ENCODE measurements around the gene CD3D. TPM values are rescaled to one million over a fixed set of nuclear protein-coding genes. Genes with fewer than 3 reads are reported as not detected.
A peak's percentile ranks its signal among the peaks of the same experiment; 100 is the strongest.

Gene CD3D
- total RNA-seq, 2 donors from 2014 or later, result 0.55 to 4.4 TPM

- H3K4me3 ChIP-seq, result no peak overlapping the region
- no peak for DNase-seq (ENCODE audit: low spot score)
- no peak overlapping the region for H3K27ac ChIP-seq
- intact Hi-C loops (cut with DNase I), result no loop called here
- H3K4me1 ChIP-seq (replicated peaks), result no peaks in the 10 kb centered on the region
- TF ChIP-seq CTCF (IDR thresholded peaks at IDR 0.05) (no peak), POLR2A (IDR thresholded peaks at IDR 0.05) (no peak), POLR2AphosphoS5 (IDR thresholded peaks at IDR 0.05) (no peak)
- no peaks in the 10 kb centered on the region for H3K27me3 ChIP-seq (replicated peaks; ENCODE audit: insufficient read depth)
- peaks cover 9 to 31% of the 10 kb centered on the region in 2 donors for H3K36me3 ChIP-seq
- no peaks in the 10 kb centered on the region for H3K9me3 ChIP-seq
Measured at GRCh38 chr11:118375978-118376377, 33.5 kb upstream of the CD3D start.

GRCh38 chr11:118374729-118375128, 32.2 kb upstream of the CD3D start:
- TF ChIP-seq POLR2AphosphoS5 (IDR thresholded peaks at IDR 0.05) (no peak), POLR2A (IDR thresholded peaks at IDR 0.05) (no peak), CTCF (IDR thresholded peaks at IDR 0.05) (no peak)
- no peak overlapping the region for H3K4me3 ChIP-seq
- 73% methylated on average over 3 of the region's 3 CpGs for WGBS
- no peak for DNase-seq (ENCODE audit: low spot score)
- intact Hi-C loops (cut with DNase I), result no loop called here
- no peak overlapping the region for H3K27ac ChIP-seq
- no peaks in the 10 kb centered on the region for H3K9me3 ChIP-seq
- H3K27me3 ChIP-seq (replicated peaks; ENCODE audit: insufficient read depth), result no peaks in the 10 kb centered on the region
- H3K36me3 ChIP-seq, result peaks cover 9 to 31% of the 10 kb centered on the region in 2 donors
- H3K4me1 ChIP-seq (replicated peaks), result no peaks in the 10 kb centered on the region

GRCh38 chr11:118373871-118374270, 31.4 kb upstream of the CD3D start:
- Histone ChIP-seq H3K4me3 (no peak overlapping the region), H3K27me3 (replicated peaks; ENCODE audit: insufficient read depth) (no peaks in the 10 kb centered on the region), H3K27ac (no peak overlapping the region), H3K4me1 (replicated peaks) (no peaks in the 10 kb centered on the region), H3K9me3 (no peaks in the 10 kb centered on the region), H3K36me3 (peaks cover 9 to 31% of the 10 kb centered on the region in 2 donors)
- TF ChIP-seq POLR2A (IDR thresholded peaks at IDR 0.05), result no peak
- no peak for TF ChIP-seq CTCF (IDR thresholded peaks at IDR 0.05)
- TF ChIP-seq POLR2AphosphoS5 (IDR thresholded peaks at IDR 0.05), result no peak
- 93% methylated on average over 5 of the region's 5 CpGs for WGBS
- DNase-seq (ENCODE audit: low spot score), result no peak
- intact Hi-C loops (cut with DNase I), result no loop called here

GRCh38 chr11:118373263-118373662, 30.8 kb upstream of the CD3D start:
- H3K4me1 ChIP-seq (replicated peaks), result no peaks in the 10 kb centered on the region
- peaks cover 9 to 31% of the 10 kb centered on the region in 2 donors for H3K36me3 ChIP-seq
- DNase-seq (ENCODE audit: low spot score), result no peak
- 89% methylated on average over 2 of the region's 2 CpGs for WGBS
- no peak for TF ChIP-seq CTCF (IDR thresholded peaks at IDR 0.05)
- TF ChIP-seq POLR2A (IDR thresholded peaks at IDR 0.05), result no peak
- H3K27me3 ChIP-seq (replicated peaks; ENCODE audit: insufficient read depth), result no peaks in the 10 kb centered on the region
- intact Hi-C loops (cut with DNase I), result no loop called here
- H3K27ac ChIP-seq, result no peak overlapping the region
- H3K4me3 ChIP-seq, result no peak overlapping the region
- no peaks in the 10 kb centered on the region for H3K9me3 ChIP-seq

GRCh38 chr11:118370774-118371173, 28.3 kb upstream of the CD3D start:
- peak; percentile 22 for DNase-seq (ENCODE audit: low spot score)
- H3K27me3 ChIP-seq (replicated peaks; ENCODE audit: insufficient read depth), result no peaks in the 10 kb centered on the region
- H3K4me1 ChIP-seq (replicated peaks), result peaks cover 3% of the 10 kb centered on the region
- H3K9me3 ChIP-seq, result no peaks in the 10 kb centered on the region
- intact Hi-C loops (cut with DNase I), result no loop called here
- peaks cover 9 to 20% of the 10 kb centered on the region in 2 donors for H3K36me3 ChIP-seq
- no peak overlapping the region for H3K27ac ChIP-seq
- H3K4me3 ChIP-seq, result no peak overlapping the region
- WGBS, result 81% methylated on average over 4 of the region's 4 CpGs
- no peak for TF ChIP-seq POLR2A (IDR thresholded peaks at IDR 0.05)
- TF ChIP-seq POLR2AphosphoS5 (IDR thresholded peaks at IDR 0.05), result peak; percentile 50
- no peak for TF ChIP-seq CTCF (IDR thresholded peaks at IDR 0.05)
